Measurements from ENCODE around the gene P4HB.

The P4HB gene

GRCh38 chr17:81859906-81860755 is at the start of gene P4HB:
Gene P4HB, minus strand, starts transcription at chr17:81860535. Its CDS starts 64 bp downstream, at chr17:81860471.
- no peak for DNase-seq (ENCODE audit: extremely low read depth in 1 of 2, low read depth in 1 of 2)

- no peak for DNase-seq (ENCODE audit: extremely low read depth in 1 of 2, low read depth in 1 of 2)
These were observed 48.9 kb upstream of the P4HB start for GRCh38 chr17:81909231-81909630.

- DNase-seq (ENCODE audit: extremely low read depth in 1 of 2, low read depth in 1 of 2) = no peak
These were observed 48.5 kb upstream of the P4HB start for GRCh38 chr17:81908793-81909192.

GRCh38 chr17:81907219-81908145 is 47.1 kb upstream of the P4HB start:
- DNase-seq (ENCODE audit: extremely low read depth in 1 of 2, low read depth in 1 of 2) = no peak

GRCh38 chr17:81906476-81907218 is 46.3 kb upstream of the P4HB start:
- no peak for DNase-seq (ENCODE audit: extremely low read depth in 1 of 2, low read depth in 1 of 2)

GRCh38 chr17:81905993-81906392 is 45.7 kb upstream of the P4HB start:
- no peak for DNase-seq (ENCODE audit: extremely low read depth in 1 of 2, low read depth in 1 of 2)

- no peak for DNase-seq (ENCODE audit: extremely low read depth in 1 of 2, low read depth in 1 of 2)
These were observed 45.1 kb upstream of the P4HB start for GRCh38 chr17:81905424-81905875.

GRCh38 chr17:81904600-81905423 is 44.5 kb upstream of the P4HB start:
- DNase-seq (ENCODE audit: extremely low read depth in 1 of 2, low read depth in 1 of 2) = no peak

GRCh38 chr17:81903896-81904599 is 43.7 kb upstream of the P4HB start:
- DNase-seq (ENCODE audit: extremely low read depth in 1 of 2, low read depth in 1 of 2) = no peak

GRCh38 chr17:81903415-81903831 is 43.1 kb upstream of the P4HB start:
- DNase-seq (ENCODE audit: extremely low read depth in 1 of 2, low read depth in 1 of 2) = no peak

GRCh38 chr17:81902653-81903414 is 42.5 kb upstream of the P4HB start:
- DNase-seq (ENCODE audit: extremely low read depth in 1 of 2, low read depth in 1 of 2) = no peak

- DNase-seq (ENCODE audit: extremely low read depth in 1 of 2, low read depth in 1 of 2) = no peak
These were observed 41.8 kb upstream of the P4HB start, which contains the start of gene NPB for GRCh38 chr17:81902023-81902652. Gene NPB, plus strand, starts transcription at chr17:81902238. Its CDS starts 40 bp downstream, at chr17:81902278.

GRCh38 chr17:81901167-81902022 is 41.1 kb upstream of the P4HB start:
- no peak for DNase-seq (ENCODE audit: extremely low read depth in 1 of 2, low read depth in 1 of 2)

GRCh38 chr17:81900181-81900820 is 40.0 kb upstream of the P4HB start:
- no peak for DNase-seq (ENCODE audit: extremely low read depth in 1 of 2, low read depth in 1 of 2)

- no peak for DNase-seq (ENCODE audit: extremely low read depth in 1 of 2, low read depth in 1 of 2)
These were observed 39.3 kb upstream of the P4HB start for GRCh38 chr17:81899514-81900166.

- no peak for DNase-seq (ENCODE audit: extremely low read depth in 1 of 2, low read depth in 1 of 2)
These were observed 38.5 kb upstream of the P4HB start for GRCh38 chr17:81898885-81899284.
